Upper lobe of left lung (tissue), 4 donors: ENCODE results near the gene ZBTB40.

ENCODE experiments used
- EP300 ChIP-seq, 4 donors: sonication (generic); formaldehyde crosslinking; IDR thresholded peaks; one replicate each; pipeline ENCODE4 v1.5.1; 2017; ENCODE audit warnings: antibody characterized with exemption in 4 of 4, control low read depth in 2 of 4
- POLR2A ChIP-seq, 4 donors: fragments of 450-650 bp; IDR thresholded peaks; one replicate each; pipeline ENCODE4 v1.5.1; 2016 to 2017; ENCODE audit warnings: antibody characterized with exemption in 4 of 4, mild to moderate bottlenecking in 2 of 4
- POLR2AphosphoS5 ChIP-seq, 2 donors: sonication (generic); formaldehyde crosslinking; IDR thresholded peaks; one replicate each; pipeline ENCODE4 v1.5.1; 2017; ENCODE audit warnings: antibody characterized with exemption in 2 of 2
- TF ChIP-seq, protein P1 (sequence below), 6 experiments: fragments of 450-650 bp in 4 of 6; fragments of 200-600 bp in 2 of 6; sonication (generic) in 2 of 6; IDR thresholded peaks; one replicate each; pipeline ENCODE4 v1.5.1; 2016 to 2019; ENCODE audit warnings: antibody characterized with exemption in 6 of 6

DNA sequence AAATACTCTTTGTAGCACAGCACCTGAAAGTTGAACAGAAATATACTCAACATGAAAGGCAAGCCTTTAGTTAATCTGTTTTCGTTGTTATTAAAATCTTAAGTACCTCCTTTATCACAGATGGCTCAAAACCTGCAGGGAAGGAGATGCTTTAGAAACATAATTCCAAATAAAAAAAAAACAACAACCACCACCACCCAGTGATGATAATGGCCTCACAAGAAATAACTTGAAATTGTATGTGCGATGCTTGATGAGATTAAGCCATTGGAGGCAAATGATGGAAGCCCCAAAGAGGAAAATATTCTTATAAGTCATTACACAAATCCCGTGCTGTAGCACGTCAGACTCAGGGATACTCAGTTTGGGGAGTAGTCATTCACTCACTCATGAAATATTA lies 24.9 kb upstream of the ZBTB40 start:
- TF ChIP-seq, protein P1, sequence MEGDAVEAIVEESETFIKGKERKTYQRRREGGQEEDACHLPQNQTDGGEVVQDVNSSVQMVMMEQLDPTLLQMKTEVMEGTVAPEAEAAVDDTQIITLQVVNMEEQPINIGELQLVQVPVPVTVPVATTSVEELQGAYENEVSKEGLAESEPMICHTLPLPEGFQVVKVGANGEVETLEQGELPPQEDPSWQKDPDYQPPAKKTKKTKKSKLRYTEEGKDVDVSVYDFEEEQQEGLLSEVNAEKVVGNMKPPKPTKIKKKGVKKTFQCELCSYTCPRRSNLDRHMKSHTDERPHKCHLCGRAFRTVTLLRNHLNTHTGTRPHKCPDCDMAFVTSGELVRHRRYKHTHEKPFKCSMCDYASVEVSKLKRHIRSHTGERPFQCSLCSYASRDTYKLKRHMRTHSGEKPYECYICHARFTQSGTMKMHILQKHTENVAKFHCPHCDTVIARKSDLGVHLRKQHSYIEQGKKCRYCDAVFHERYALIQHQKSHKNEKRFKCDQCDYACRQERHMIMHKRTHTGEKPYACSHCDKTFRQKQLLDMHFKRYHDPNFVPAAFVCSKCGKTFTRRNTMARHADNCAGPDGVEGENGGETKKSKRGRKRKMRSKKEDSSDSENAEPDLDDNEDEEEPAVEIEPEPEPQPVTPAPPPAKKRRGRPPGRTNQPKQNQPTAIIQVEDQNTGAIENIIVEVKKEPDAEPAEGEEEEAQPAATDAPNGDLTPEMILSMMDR (IDR thresholded peaks at IDR 0.05) = no peak
- TF ChIP-seq POLR2A (IDR thresholded peaks at IDR 0.05) (no peak), EP300 (IDR thresholded peaks at IDR 0.05) (no peak), POLR2AphosphoS5 (IDR thresholded peaks at IDR 0.05) (no peak)
